ENCODE results near the gene PNO1. TPM values are rescaled to one million over a fixed set of nuclear protein-coding genes. Genes with fewer than 3 reads are reported as not detected.

Gene PNO1
- total RNA-seq, 1 experiment from 2014 or later: 46.0 TPM

DNA sequence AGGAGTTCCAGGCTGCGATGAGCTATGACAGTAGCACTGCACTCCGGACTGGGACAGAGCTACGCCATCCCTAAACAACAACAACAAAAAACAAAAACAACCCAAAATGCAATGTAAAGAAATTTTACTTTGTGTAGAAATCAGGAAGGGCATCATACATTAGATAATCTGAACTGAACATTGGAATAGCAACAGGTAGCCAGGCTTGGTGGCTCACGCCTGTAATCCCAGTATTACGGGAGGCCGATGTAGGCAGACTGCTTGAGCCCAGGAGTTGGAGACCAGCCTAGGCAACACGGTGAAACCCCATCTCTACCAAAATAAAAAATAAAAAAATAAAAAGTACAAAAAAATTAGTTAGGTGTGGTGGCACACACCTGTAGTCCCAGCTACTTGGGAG, 2.1 kb upstream of the PNO1 start:
- DNase-seq (ENCODE audit: low spot score): no peak
- ChIA-PET POLR2A (ENCODE audit: low non-redundant PET) (no interaction called here), CTCF (no interaction called here)
- BruUV-seq (replicated peaks): no TSS peak
- Histone ChIP-seq H3K4me1 (ENCODE audit: insufficient read depth, low read length, poor library complexity, severe bottlenecking) (peaks cover 23% of the 10 kb centered on the region), H3K27ac (ENCODE audit: low read depth, low read length, poor library complexity, severe bottlenecking) (no peak overlapping the region), H3K36me3 (ENCODE audit: insufficient read depth, low read length, poor library complexity, severe bottlenecking) (peaks cover 6% of the 10 kb centered on the region), H3K4me3 (ENCODE audit: low read depth, low read length, poor library complexity, severe bottlenecking) (no peak overlapping the region), H3K9me3 (ENCODE audit: low read depth, low read length, poor library complexity, severe bottlenecking) (no peaks in the 10 kb centered on the region), H3K27me3 (replicated peaks; ENCODE audit: insufficient read depth, low read depth, low read length, poor library complexity) (no peaks in the 10 kb centered on the region)
- intact Hi-C loops (cut with micrococcal nuclease; ENCODE audit: unreplicated experiment): no loop called here
- TF ChIP-seq EZH2 (IDR thresholded peaks at IDR 0.05; ENCODE audit: borderline replicate concordance, low read depth, low read length, poor library complexity, severe bottlenecking): no peak
- TF ChIP-seq, protein P1, sequence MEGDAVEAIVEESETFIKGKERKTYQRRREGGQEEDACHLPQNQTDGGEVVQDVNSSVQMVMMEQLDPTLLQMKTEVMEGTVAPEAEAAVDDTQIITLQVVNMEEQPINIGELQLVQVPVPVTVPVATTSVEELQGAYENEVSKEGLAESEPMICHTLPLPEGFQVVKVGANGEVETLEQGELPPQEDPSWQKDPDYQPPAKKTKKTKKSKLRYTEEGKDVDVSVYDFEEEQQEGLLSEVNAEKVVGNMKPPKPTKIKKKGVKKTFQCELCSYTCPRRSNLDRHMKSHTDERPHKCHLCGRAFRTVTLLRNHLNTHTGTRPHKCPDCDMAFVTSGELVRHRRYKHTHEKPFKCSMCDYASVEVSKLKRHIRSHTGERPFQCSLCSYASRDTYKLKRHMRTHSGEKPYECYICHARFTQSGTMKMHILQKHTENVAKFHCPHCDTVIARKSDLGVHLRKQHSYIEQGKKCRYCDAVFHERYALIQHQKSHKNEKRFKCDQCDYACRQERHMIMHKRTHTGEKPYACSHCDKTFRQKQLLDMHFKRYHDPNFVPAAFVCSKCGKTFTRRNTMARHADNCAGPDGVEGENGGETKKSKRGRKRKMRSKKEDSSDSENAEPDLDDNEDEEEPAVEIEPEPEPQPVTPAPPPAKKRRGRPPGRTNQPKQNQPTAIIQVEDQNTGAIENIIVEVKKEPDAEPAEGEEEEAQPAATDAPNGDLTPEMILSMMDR (conservative IDR thresholded peaks at IDR 0.05; ENCODE audit: low read depth, low read length): no peak

DNA sequence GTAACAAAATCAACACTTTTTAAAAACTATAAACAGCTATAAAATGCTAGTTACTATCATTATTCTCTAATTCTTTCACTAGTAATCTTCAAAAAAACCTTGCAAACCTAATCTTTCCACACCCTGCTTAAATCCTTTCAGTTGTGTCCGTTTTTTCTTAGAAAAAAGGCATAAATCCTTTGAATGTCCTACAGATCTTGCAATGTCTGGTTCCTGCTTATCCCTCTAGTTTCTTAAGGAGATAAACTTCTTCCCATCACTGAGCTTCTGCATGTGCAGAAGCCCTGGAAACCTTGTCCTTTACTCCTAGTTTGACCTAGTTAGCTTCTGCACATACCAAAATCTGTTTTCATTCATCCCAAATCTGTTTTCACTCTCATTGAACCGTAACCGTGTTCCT, 1.3 kb upstream of the PNO1 start:
- H3K36me3 ChIP-seq (ENCODE audit: insufficient read depth, low read length, poor library complexity, severe bottlenecking): peaks cover 12% of the 10 kb centered on the region
- no peaks in the 10 kb centered on the region for H3K9me3 ChIP-seq (ENCODE audit: low read depth, low read length, poor library complexity, severe bottlenecking)
- DNase-seq (ENCODE audit: low spot score): no peak
- no peaks in the 10 kb centered on the region for H3K27me3 ChIP-seq (replicated peaks; ENCODE audit: insufficient read depth, low read depth, low read length, poor library complexity)
- BruUV-seq (replicated peaks): no TSS peak
- peak overlapping the region; percentile 84 for H3K4me3 ChIP-seq (ENCODE audit: low read depth, low read length, poor library complexity, severe bottlenecking)
- ChIA-PET POLR2A (ENCODE audit: low non-redundant PET) (no interaction called here), CTCF (no interaction called here)
- H3K27ac ChIP-seq (ENCODE audit: low read depth, low read length, poor library complexity, severe bottlenecking): peak overlapping the region; percentile 98
- no peak for TF ChIP-seq EZH2 (IDR thresholded peaks at IDR 0.05; ENCODE audit: borderline replicate concordance, low read depth, low read length, poor library complexity, severe bottlenecking)
- TF ChIP-seq, protein P1 (conservative IDR thresholded peaks at IDR 0.05; ENCODE audit: low read depth, low read length): no peak
- H3K4me1 ChIP-seq (ENCODE audit: insufficient read depth, low read length, poor library complexity, severe bottlenecking): peaks cover 20% of the 10 kb centered on the region
- intact Hi-C loops (cut with micrococcal nuclease; ENCODE audit: unreplicated experiment): no loop called here

DNA sequence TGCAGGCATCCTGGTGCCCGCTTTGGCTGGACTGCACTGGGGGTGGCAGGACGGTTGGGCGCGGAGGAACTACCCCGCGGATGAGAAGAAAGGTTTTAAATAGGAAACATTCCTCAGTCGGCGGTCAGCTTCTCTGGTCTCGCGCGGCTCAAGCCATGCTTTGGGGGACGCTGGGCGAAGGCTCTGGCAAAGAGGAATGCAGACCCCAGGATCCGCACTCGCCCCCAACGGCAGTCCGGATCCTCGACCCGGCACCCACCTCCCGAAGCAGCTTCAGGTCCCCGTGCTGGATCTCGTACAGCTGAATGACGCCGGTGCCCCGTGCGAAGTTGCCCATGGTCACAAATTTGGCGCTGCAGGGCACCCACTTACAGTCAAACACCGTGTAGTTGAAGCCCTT, 686 bp upstream of the PNO1 start:
- peak overlapping the region; percentile 98 for H3K27ac ChIP-seq (ENCODE audit: low read depth, low read length, poor library complexity, severe bottlenecking)
- peaks cover 15% of the 10 kb centered on the region for H3K4me1 ChIP-seq (ENCODE audit: insufficient read depth, low read length, poor library complexity, severe bottlenecking)
- TF ChIP-seq EZH2 (IDR thresholded peaks at IDR 0.05; ENCODE audit: borderline replicate concordance, low read depth, low read length, poor library complexity, severe bottlenecking): no peak
- TF ChIP-seq, protein P1 (conservative IDR thresholded peaks at IDR 0.05; ENCODE audit: low read depth, low read length): no peak
- no peaks in the 10 kb centered on the region for H3K27me3 ChIP-seq (replicated peaks; ENCODE audit: insufficient read depth, low read depth, low read length, poor library complexity)
- CTCF ChIA-PET: no interaction called here
- POLR2A ChIA-PET (ENCODE audit: low non-redundant PET): interaction anchor here (0.7 kb wide), 1 partner anchor 111 kb away, joined by 3 read pairs; no protein-coding TSS in a partner anchor
- no peaks in the 10 kb centered on the region for H3K9me3 ChIP-seq (ENCODE audit: low read depth, low read length, poor library complexity, severe bottlenecking)
- intact Hi-C loops (cut with micrococcal nuclease; ENCODE audit: unreplicated experiment): no loop called here
- H3K36me3 ChIP-seq (ENCODE audit: insufficient read depth, low read length, poor library complexity, severe bottlenecking): peaks cover 14% of the 10 kb centered on the region
- no peak for DNase-seq (ENCODE audit: low spot score)
- H3K4me3 ChIP-seq (ENCODE audit: low read depth, low read length, poor library complexity, severe bottlenecking): peak overlapping the region; percentile 84
- BruUV-seq (replicated peaks): TSS peak; percentile 66

Measured in A673 (cell line).